GM19438 (cell line): ENCODE measurements around the gene GRID2IP.

Experiments
- ATAC-seq: cut with Tn5 transposase; IDR thresholded peaks from one replicate; pipeline ENCODE4 v1.9.1; 2021; ENCODE audit warnings: low read depth; ENCODE audit not compliant: unreplicated experiment

GRID2IP gene

GRCh38 chr7:6528401-6529130 lies 22.7 kb downstream of the GRID2IP start:
- no peak for ATAC-seq

DNA sequence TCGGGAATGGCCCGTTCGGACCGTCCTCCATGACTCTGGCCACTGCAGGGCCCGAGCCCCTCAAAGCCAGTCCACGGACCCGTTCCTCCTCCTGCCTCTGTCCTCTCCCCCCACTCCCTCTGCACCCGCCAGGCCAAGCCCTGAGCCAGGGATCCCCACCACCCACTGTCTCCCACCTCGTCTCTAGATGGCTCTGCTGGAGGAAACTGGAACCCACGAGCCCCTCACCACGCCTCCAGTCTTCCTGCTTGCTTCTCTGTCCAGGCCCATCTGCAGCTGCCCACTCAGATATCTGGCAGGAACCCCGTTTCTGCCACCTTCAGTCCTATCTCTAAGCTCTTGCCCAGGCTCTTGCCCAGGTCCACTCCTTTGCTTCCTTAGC lies 24.3 kb downstream of the GRID2IP start:
- ATAC-seq, result no peak

- ATAC-seq, result no peak
These were observed 30.9 kb downstream of the GRID2IP start for GRCh38 chr7:6520163-6520981.

GRCh38 chr7:6516387-6516983 lies 34.8 kb downstream of the GRID2IP start:
- no peak for ATAC-seq

- no peak for ATAC-seq
These were observed 37.7 kb downstream of the GRID2IP start for GRCh38 chr7:6513541-6513940.

DNA sequence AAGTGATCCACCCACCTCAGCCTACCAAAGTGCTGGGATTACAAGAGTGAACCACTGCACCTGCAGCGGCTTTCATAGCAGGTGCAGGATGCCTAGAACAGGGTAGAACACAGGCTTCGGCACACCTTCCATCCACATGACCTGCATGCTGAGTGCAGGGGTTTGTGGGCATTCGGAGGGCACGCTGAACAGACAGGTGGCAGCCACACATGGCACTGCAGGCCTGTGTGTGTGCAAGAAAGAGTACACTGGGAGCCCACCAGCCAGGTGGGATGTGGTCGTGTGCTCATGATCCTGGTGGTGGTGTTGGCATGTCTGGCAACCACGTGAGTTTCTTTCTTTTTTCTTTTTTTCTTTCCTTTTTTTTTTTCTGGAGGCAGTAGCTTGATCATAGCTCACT lies 38.4 kb downstream of the GRID2IP start:
- no peak for ATAC-seq

DNA sequence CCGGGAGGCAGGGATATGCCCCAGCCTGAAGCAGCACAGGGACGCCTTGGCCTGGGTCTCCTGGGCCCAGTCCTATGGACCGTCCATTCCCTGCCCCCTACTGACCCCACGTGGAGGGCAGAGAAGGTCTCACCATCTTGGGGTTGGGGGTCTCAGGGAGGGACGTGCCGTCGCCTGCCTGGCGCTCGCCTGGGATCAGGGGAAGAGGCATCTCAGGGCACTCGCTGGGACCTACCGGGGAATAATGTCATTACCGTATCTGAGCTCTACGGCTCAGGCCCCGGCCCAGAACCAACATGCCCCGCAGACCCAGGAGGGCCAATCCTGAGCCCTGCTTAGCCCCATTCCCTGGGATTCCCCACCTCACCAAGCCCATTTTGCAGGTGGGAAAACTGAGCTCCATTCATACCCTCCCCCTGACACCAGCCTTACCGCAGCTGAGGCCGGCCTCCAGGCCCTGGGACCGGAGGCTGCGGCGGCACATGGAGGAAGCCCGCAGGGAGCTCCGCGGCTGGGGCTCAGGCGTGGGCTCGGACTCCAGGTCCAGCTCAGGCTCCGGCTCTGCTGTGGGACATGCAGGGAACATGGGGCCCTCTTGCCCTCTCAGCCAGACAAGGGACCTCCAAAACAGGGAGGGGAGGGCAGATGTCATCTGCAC lies 40.7 kb downstream of the GRID2IP start:
- no peak for ATAC-seq

DNA sequence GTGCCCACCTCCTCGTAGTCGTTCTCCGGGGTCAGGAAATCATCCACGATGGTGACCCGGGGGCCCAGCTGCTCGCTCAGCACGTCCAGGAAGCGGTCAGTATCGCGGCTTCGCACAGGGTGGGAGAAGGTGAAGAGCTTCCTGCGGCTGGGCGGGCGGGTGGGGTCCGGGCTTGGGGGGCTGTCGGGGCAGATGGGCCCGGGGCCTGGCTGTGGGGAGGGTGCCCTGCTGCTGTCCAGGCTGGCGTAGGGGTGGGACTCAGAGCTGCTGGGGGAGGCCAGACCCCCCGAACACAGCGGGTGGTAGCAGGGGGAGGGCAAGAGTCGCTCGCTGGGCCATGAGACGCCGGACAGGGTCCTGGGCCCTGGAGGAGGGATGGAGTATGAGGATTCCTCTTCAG lies 42.3 kb downstream of the GRID2IP start:
- no peak for ATAC-seq

GRCh38 chr7:6508539-6508938 lies 42.7 kb downstream of the GRID2IP start:
- no peak for ATAC-seq

DNA sequence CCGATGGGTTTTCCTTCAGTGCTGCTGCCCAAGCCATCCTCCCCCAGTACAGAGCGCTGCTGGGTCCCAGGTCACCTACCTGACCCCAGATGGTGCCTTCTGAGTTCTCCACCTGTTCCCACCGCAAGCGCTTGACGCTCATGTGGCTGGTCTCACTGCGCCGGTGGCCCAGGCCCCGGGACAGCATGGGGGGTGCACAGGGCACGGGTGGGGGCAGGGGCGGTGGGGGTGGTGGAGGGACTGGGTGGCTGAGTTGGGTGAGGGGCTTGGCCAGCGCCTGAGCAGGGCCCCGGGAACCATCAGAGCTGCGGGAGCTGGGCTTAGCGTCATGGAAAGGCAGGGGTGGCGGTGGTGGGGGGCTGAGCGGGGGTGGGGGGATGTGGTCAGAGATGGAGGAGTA lies 43.4 kb downstream of the GRID2IP start:
- no peak for ATAC-seq

GRCh38 chr7:6505685-6506559 lies 45.3 kb downstream of the GRID2IP start:
- no peak for ATAC-seq

DNA sequence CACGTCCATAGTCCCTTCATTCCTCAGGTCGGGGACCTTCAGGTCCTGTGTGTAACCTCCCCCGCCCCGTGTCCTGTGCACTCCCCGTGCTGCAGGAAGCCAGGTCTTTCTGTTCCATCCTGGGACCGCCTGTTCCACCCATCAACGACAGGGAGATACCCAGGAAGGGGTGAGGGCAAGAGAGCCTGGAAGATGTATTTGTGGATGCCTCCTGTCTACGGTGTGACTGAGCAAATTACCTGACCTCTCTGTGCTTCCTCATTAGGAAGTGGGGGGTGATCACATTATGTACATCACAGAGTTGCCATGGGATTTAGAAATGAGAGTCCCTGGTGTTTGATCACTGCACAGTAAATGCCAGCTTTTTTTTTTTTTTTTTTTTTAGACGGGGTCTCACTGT lies 46.3 kb downstream of the GRID2IP start:
- no peak for ATAC-seq

DNA sequence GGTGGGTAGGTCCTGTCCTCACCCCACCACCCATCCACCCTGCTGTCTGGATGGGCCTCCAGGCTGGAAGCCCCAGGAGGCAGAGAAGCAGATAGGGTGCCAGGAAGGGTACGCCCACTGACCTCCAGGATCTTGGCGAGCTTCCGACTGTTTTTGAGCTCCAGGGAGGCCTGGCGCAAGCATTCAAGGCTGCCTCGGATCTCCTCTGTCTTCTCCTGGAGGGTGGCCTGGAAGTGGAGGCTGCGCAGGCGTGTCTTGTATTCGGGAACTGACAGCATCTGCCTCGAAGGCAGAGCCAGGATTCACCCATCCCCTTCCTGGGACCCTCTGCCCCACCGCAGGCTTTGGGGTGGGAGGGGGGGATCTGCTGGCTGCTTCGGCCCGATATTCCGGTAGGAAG lies 48.4 kb downstream of the GRID2IP start:
- ATAC-seq, result no peak

DNA sequence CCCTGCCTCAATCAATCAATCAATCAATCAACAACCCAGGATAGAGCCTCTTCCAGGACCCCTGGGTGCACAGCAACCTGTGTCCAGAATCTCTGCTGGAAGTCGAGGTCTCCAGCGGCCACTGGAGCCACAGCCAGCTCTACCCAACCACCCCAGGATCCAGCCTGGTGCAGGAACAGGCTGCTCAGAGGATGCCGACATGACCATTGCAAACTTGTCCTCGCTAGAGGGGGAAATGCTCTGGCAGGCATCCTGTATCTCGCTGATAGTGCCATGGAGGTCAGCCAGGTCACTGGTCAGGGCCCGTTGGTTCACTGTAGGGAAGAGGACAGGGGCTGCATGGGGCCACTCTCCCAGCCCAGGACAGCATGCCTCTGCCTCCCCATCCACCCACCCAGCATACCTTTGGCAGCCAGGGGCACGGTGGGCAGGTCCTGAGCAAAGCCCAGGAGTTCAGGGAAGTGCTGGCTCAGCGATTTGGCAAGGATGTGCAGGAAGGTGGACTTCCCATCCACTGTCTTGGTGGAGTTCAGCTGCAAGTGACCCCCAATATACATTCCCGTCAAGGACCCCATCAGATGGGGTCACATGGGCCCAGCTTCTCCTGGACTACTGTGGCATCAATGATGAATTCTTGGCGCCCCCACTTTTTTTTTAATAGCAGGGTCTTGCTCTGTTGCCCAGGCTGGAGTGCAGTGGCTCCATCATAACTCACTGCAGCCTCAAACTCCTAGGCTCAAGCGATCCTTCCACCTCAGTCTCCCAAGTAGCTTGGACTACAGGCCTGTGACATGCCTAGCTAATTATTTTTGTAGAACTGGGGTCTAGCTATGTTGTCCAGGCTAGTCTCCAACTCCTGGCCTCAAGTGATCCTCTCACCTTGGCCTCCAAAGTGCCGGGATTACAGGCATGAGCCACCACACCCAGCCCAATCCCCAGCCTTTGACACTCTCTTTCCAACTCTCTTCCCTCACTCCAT lies 49.4 kb downstream of the GRID2IP start:
- ATAC-seq, result no peak

- no peak for ATAC-seq
These were observed 50.6 kb downstream of the GRID2IP start for GRCh38 chr7:6500691-6501090.

DNA sequence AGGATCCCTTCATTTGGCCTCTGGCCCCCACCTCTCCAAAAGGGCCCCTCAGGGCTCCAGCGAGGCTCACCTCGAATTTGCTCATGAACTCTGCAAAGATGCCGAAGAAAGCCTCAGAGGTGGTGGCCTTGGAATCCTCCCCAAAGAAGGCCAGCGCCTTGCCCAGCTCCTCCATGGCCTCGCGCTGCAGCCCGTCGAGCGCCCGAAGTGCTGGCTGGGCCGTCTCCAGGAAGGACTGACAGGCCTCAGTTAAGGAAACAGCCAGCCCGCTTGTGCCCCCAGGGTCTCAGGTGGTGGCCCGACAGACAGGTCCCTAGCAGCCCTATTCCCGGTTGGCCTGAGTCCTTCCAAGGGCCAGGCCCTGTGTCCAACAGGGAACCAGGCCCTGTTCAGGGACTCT lies 53.3 kb downstream of the GRID2IP start:
- no peak for ATAC-seq

DNA sequence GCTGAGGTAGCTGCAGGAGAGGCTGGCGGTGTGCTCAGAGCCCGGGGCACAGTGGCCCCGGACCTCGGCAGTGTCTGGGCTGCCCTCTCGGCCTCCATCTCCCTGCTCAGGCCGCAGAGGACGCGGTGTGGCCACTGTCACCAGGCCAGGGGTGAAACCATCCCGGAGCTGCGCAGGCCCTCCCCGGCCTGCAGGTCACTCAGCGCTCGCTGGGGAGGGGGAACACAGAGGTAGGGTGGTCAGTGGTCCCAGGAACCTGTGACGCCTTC lies 53.7 kb downstream of the GRID2IP start:
- ATAC-seq, result no peak

DNA sequence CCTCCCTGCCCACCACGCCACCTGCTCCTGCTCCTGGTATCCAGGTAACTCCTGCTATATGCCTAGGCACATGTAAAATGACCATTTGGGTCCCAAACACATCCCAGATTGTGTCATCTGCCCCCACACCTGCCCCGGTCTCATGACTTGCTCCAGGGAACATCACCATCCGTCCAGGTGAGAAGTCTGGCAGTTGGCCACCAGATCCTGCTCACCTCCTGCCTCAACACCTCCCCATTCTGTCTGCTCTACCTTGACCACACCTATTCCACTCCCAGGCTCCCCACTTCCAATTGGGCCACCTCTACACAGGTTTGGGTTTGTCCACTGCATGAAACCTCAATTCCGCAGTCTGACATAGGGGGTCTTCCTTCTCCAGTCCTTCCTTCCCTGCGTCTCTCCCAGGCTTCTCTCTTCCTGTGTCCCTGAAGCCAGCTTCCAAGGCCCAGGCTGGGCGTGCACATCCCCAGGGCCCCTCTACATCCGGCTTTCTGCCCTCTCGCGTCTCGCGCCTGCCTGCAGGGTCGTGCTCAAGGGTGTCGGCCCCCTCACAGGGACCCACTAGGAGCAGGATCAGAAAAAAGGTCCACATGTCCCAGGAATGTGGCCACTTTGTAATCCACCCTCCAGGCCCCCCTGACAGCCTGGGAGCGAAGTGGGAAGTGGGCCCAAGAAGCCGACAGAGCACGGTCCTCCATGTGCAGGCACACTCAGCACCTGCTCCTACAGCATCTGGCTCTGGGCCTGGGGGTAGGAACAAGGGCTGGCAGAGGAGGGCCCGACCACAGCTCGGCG lies 54.2 kb downstream of the GRID2IP start:
- ATAC-seq, result no peak
